ENCODE measurements around the gene SCARB1. TPM values are rescaled to one million over a fixed set of nuclear protein-coding genes. Genes with fewer than 3 reads are reported as not detected.

The SCARB1 gene
- total and polyA plus RNA-seq, 9 of the 15 experiments (the other 6 are each of a cell fraction or from before 2014, with no cell fraction given), result 0.56 to 157 (median 52.8) TPM

DNA sequence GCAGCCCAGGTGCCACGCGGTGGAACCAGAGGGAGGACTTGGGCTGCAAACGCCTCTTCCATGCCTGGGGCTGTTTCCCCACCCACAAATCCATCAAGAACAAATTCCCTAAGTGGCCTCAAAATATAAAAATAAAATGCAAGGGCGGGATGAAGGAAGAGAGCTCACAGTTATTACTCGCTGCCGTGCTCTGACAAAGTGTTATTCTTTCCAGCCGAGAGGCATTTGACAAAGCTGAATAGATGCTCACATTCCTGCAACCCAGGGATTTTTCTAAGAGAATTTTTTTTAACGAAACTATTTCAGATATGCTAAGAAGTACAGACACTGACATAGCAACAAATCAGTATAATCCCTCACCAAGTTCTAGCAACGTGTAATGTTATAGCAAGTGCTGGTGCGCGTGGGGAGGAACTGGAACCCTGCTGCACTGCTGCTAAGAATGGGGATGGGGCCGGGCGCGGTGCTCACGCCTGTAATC is 70.7 kb downstream of the SCARB1 start (continued):
- TF ChIP-seq, protein P1, sequence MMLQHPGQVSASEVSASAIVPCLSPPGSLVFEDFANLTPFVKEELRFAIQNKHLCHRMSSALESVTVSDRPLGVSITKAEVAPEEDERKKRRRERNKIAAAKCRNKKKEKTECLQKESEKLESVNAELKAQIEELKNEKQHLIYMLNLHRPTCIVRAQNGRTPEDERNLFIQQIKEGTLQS (IDR thresholded peaks at IDR 0.05), result no peak
- TF ChIP-seq, protein P1 (CRISPR knock-in tag; conservative IDR thresholded peaks at IDR 0.05), result no peak
- no peak for TF ChIP-seq MBD2 (IDR thresholded peaks at IDR 0.05; ENCODE audit: borderline replicate concordance, low read depth)
- TF ChIP-seq EWSR1 (IDR thresholded peaks at IDR 0.05; ENCODE audit: borderline replicate concordance, low read depth, partially characterized antibody), result no peak
- TF ChIP-seq NCOA6 (IDR thresholded peaks at IDR 0.05), result no peak
- TF ChIP-seq ZNF12 (CRISPR knock-in tag; IDR thresholded peaks at IDR 0.05), result no peak

DNA sequence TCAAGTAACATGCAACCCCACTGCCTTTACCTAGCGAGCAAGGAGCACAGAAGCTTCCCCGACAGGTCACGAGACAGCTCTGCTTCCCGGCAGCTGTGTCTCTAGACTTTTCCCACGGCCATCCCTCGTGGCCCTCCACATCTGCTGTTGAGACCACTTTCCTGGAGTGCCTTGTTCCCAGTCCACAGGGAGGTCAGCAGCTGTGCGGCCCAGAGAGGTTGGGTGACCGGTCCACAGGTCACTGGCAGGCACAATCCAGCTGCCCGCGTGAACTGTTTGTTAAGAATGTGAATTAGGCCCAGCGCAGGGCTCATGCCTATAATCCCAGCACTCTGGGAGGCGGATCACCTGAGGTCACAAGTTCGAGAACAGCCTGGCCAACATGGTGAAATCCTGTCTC is 71.5 kb downstream of the SCARB1 start:
- Histone ChIP-seq H3K79me2 (ENCODE audit: control insufficient read depth, insufficient read depth, low read length) (no peaks in the 10 kb centered on the region), H3K9ac (ENCODE audit: insufficient read depth in 1 of 2, low read depth in 2 of 2, low read length in 2 of 2) (peak overlapping the region in 1 of 2 experiments; percentile 65; a peak in 1 of 4 replicates), H3K9me3 (replicated peaks; ENCODE audit: control insufficient read depth, insufficient read depth, low read depth, low read length) (no peaks in the 10 kb centered on the region), H3K27ac (ENCODE audit: extremely low read depth, low read depth, low read length) (no peak overlapping the region), H3K9me1 (ENCODE audit: control insufficient read depth, insufficient read depth, low read length) (peaks cover 2% of the 10 kb centered on the region), H2AFZ (ENCODE audit: low read depth, low read length) (no peak overlapping the region), H4K20me1 (replicated peaks; ENCODE audit: control insufficient read depth, insufficient read depth, low read length) (no peaks in the 10 kb centered on the region), H3K4me1 (replicated peaks in 1 of 2; ENCODE audit: control insufficient read depth in 2 of 2, insufficient read depth in 2 of 2, low read length in 2 of 2) (0 out of 5 replicates have a peak, but pooled peaks cover 0 to 4% of the 10 kb centered on the region in 2 experiments), H3K36me3 (ENCODE audit: control insufficient read depth, insufficient read depth, low read length) (peaks cover 90% of the 10 kb centered on the region), H3K27me3 (ENCODE audit: control insufficient read depth in 2 of 2, insufficient read depth in 2 of 2, low read length in 2 of 2) (no peaks in the 10 kb centered on the region), H3K4me2 (ENCODE audit: insufficient read depth, low read length) (no peak overlapping the region), H3K4me3 (no peak overlapping the region)
- DNase-seq (ENCODE audit: extremely low read depth in 1 of 4, low spot score in 3 of 4) (no peak), ATAC-seq (no peak), FAIRE-seq (no peak)
- BruUV-seq (replicated peaks), result no TSS peak
- in situ Hi-C loops (cut with MboI) (no loop called here), intact Hi-C loops (cut with micrococcal nuclease) (no loop called here)
- CTCF ChIA-PET (ENCODE audit: low intra/inter-chr PET ratio), result no interaction called here
- 87% methylated on average over 12 of the region's 13 CpGs for WGBS (ENCODE audit: insufficient coverage, low coverage, missing lambda C conversion rate)
- POLR2A ChIA-PET, result interaction anchor here (0.6 to 1.0 kb wide), 2 partner anchors 17 to 51 kb away, joined by 3 read pairs; no protein-coding TSS in a partner anchor
- TF ChIP-seq, protein P2, sequence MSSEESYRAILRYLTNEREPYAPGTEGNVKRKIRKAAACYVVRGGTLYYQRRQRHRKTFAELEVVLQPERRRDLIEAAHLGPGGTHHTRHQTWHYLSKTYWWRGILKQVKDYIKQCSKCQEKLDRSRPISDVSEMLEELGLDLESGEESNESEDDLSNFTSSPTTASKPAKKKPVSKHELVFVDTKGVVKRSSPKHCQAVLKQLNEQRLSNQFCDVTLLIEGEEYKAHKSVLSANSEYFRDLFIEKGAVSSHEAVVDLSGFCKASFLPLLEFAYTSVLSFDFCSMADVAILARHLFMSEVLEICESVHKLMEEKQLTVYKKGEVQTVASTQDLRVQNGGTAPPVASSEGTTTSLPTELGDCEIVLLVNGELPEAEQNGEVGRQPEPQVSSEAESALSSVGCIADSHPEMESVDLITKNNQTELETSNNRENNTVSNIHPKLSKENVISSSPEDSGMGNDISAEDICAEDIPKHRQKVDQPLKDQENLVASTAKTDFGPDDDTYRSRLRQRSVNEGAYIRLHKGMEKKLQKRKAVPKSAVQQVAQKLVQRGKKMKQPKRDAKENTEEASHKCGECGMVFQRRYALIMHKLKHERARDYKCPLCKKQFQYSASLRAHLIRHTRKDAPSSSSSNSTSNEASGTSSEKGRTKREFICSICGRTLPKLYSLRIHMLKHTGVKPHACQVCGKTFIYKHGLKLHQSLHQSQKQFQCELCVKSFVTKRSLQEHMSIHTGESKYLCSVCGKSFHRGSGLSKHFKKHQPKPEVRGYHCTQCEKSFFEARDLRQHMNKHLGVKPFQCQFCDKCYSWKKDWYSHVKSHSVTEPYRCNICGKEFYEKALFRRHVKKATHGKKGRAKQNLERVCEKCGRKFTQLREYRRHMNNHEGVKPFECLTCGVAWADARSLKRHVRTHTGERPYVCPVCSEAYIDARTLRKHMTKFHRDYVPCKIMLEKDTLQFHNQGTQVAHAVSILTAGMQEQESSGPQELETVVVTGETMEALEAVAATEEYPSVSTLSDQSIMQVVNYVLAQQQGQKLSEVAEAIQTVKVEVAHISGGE (CRISPR knock-in tag; IDR thresholded peaks at IDR 0.05), result no peak
- no peak for TF ChIP-seq SREBF2 (CRISPR knock-in tag; IDR thresholded peaks at IDR 0.05)
- TF ChIP-seq ATF7 (IDR thresholded peaks at IDR 0.05), result no peak
- no peak for TF ChIP-seq ZNF696 (CRISPR knock-in tag; conservative IDR thresholded peaks at IDR 0.05)
- TF ChIP-seq, protein P3, sequence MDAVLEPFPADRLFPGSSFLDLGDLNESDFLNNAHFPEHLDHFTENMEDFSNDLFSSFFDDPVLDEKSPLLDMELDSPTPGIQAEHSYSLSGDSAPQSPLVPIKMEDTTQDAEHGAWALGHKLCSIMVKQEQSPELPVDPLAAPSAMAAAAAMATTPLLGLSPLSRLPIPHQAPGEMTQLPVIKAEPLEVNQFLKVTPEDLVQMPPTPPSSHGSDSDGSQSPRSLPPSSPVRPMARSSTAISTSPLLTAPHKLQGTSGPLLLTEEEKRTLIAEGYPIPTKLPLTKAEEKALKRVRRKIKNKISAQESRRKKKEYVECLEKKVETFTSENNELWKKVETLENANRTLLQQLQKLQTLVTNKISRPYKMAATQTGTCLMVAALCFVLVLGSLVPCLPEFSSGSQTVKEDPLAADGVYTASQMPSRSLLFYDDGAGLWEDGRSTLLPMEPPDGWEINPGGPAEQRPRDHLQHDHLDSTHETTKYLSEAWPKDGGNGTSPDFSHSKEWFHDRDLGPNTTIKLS (IDR thresholded peaks at IDR 0.05; ENCODE audit: borderline replicate concordance, low read depth), result no peak
- no peak for TF ChIP-seq ZNF785 (CRISPR knock-in tag; IDR thresholded peaks at IDR 0.05)
- TF ChIP-seq ARNT (IDR thresholded peaks at IDR 0.05), result no peak
- TF ChIP-seq ZNF57 (CRISPR knock-in tag; IDR thresholded peaks at IDR 0.05), result no peak
- TF ChIP-seq, protein P4, sequence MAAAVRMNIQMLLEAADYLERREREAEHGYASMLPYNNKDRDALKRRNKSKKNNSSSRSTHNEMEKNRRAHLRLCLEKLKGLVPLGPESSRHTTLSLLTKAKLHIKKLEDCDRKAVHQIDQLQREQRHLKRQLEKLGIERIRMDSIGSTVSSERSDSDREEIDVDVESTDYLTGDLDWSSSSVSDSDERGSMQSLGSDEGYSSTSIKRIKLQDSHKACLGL (CRISPR knock-in tag; IDR thresholded peaks at IDR 0.05; ENCODE audit: borderline replicate concordance, poor library complexity, severe bottlenecking), result no peak
